HepG2 (cell line): ENCODE measurements around the gene TMEM253. TPM values are rescaled to one million over a fixed set of nuclear protein-coding genes. Genes with fewer than 3 reads are reported as not detected.

Source experiments
- ARID3A ChIP-seq: IDR thresholded peaks from 2 replicates; pipeline ENCODE4 v1.6.1; 2012; ENCODE audit warnings: low read depth, low read length, improper control_type of control experiment
- ATF7 ChIP-seq, 2 experiments: fragments of 450-650 bp in 1 of 2; sonication (generic) in 1 of 2; formaldehyde crosslinking in 1 of 2; IDR thresholded peaks; 2 replicates each; pipeline versions ENCODE4 v1.4.0 to v1.6.1; 2016 to 2020; ENCODE audit warnings: antibody characterized with exemption in 1 of 2, mild to moderate bottlenecking in 1 of 2, missing genetic modification reagents in 1 of 2
- CBFB ChIP-seq: sonication (generic); formaldehyde crosslinking; IDR thresholded peaks from 2 replicates; pipeline ENCODE4 v1.4.0; 2020; ENCODE audit warnings: missing genetic modification reagents
- CBX5 ChIP-seq: sonication (generic); formaldehyde crosslinking; IDR thresholded peaks from 2 replicates; pipeline ENCODE4 v1.4.0; 2020; ENCODE audit warnings: missing genetic modification reagents, borderline replicate concordance
- GATA4 ChIP-seq: sonication (generic); IDR thresholded peaks from 2 replicates; pipeline ENCODE4 v1.6.1; 2016; ENCODE audit warnings: antibody characterized with exemption, low read depth, borderline replicate concordance
- KLF11 ChIP-seq: IDR thresholded peaks from 2 replicates; pipeline ENCODE4 v1.6.1; 2016; ENCODE audit warnings: missing compliant biosample characterization
- MEIS1 ChIP-seq: sonication (generic); formaldehyde crosslinking; IDR thresholded peaks from 2 replicates; pipeline ENCODE4 v1.9.0; 2021; ENCODE audit warnings: mild to moderate bottlenecking, missing genetic modification reagents, moderate library complexity, borderline replicate concordance
- POGK ChIP-seq: sonication (generic); formaldehyde crosslinking; conservative IDR thresholded peaks from 2 replicates; pipeline ENCODE4 v1.8.0; 2022; ENCODE audit warnings: mild to moderate bottlenecking, moderate library complexity, missing genetic modification reagents
- POGZ ChIP-seq: sonication (generic); formaldehyde crosslinking; IDR thresholded peaks from 2 replicates; pipeline ENCODE4 v1.4.0; 2020; ENCODE audit warnings: mild to moderate bottlenecking, missing genetic modification reagents
- SMAD9 ChIP-seq: sonication (generic); formaldehyde crosslinking; IDR thresholded peaks from 2 replicates; pipeline ENCODE4 v1.5.1; 2020; ENCODE audit warnings: mild to moderate bottlenecking, missing genetic modification reagents
- SNAI1 ChIP-seq: sonication (generic); formaldehyde crosslinking; IDR thresholded peaks from 2 replicates; pipeline ENCODE4 v1.5.0; 2020; ENCODE audit warnings: mild to moderate bottlenecking, missing genetic modification reagents, borderline replicate concordance
- SPEN ChIP-seq: sonication (generic); formaldehyde crosslinking; IDR thresholded peaks from 2 replicates; pipeline ENCODE4 v1.5.1; 2020; ENCODE audit warnings: low read depth, mild to moderate bottlenecking, missing genetic modification reagents
- TAF15 ChIP-seq: fragments of 200-400 bp; formaldehyde crosslinking; IDR thresholded peaks from one replicate; pipeline ENCODE4 v1.6.1; 2018; ENCODE audit warnings: mild to moderate bottlenecking, low read depth, low read length; ENCODE audit not compliant: poor library complexity, severe bottlenecking
- TCF12 ChIP-seq, 2 experiments: fragments of 450-650 bp in 1 of 2; sonication (generic) in 1 of 2; formaldehyde crosslinking in 1 of 2; IDR thresholded peaks; 2 replicates each; pipeline versions ENCODE4 v1.6.1 to v1.8.0; 2017 to 2022; ENCODE audit warnings: antibody characterized with exemption in 1 of 2, mild to moderate bottlenecking in 1 of 2, missing genetic modification reagents in 1 of 2, moderate library complexity in 1 of 2
- TP53 ChIP-seq: sonication (generic); formaldehyde crosslinking; conservative IDR thresholded peaks from 2 replicates; pipeline ENCODE4 v1.4.0; 2020; ENCODE audit warnings: missing genetic modification reagents
- XRCC5 ChIP-seq: fragments of 200-400 bp; formaldehyde crosslinking; optimal IDR thresholded peaks from 2 replicates; pipeline ENCODE3; 2017; ENCODE audit warnings: mild to moderate bottlenecking, low read length
- ZBTB25 ChIP-seq: IDR thresholded peaks from 2 replicates; pipeline ENCODE4 v1.6.1; 2018; ENCODE audit warnings: missing genetic modification reagents
- ZNF362 ChIP-seq: sonication (generic); formaldehyde crosslinking; IDR thresholded peaks from 2 replicates; pipeline ENCODE4 v1.4.0; 2020; ENCODE audit warnings: missing genetic modification reagents, mild to moderate bottlenecking, borderline replicate concordance
- ZNF784 ChIP-seq: sonication (generic); formaldehyde crosslinking; IDR thresholded peaks from 2 replicates; pipeline ENCODE4 v1.5.1; 2020; ENCODE audit warnings: missing genetic modification reagents, mild to moderate bottlenecking, borderline replicate concordance
- polyA plus RNA-seq, 8 experiments: library from polyadenylated mRNA; depleted of rRNA in 3 of 8; stranded (reverse) in 7 of 8; unstranded in 1 of 8; fragments of >200 nt; fragmentation: Illumina TruSeq in 4 of 8; extraction: Trizol in 4 of 8; gene quantifications; 2 replicates each; pipeline versions ENCODE4 v1.2.1 to v1.2.3, GENCODE V29; 2011 to 2016; ENCODE audit warnings: low read depth in 4 of 8, missing spikeins in 1 of 8, mixed read lengths in 1 of 8; ENCODE audit not compliant: insufficient read depth in 1 of 8
- total RNA-seq, 5 experiments: library from RNA; depleted of rRNA; stranded (reverse); fragments of >200 nt; fragmentation: Illumina TruSeq; extraction: Trizol; gene quantifications; 2 replicates each; pipeline ENCODE4 v1.2.3, GENCODE V29; 2016; ENCODE audit warnings: low read depth in 1 of 5

Gene TMEM253
- total and polyA plus RNA-seq, 2 of the 13 experiments (the other 11 are each of a cell fraction or from before 2014, with no cell fraction given), result 0.29 to 0.45 TPM

GRCh38 chr14:21054123-21054767, 46.6 kb upstream of the TMEM253 start (continued):
- no peak for TF ChIP-seq SMAD9 (CRISPR knock-in tag)
- no peak for TF ChIP-seq TAF15
- no peak for TF ChIP-seq SNAI1 (CRISPR knock-in tag)
- no peak for TF ChIP-seq ATF7 (IDR thresholded peaks at IDR 0.05)
- no peak; the same call in 1 of the 2 replicates for TF ChIP-seq ATF7 (CRISPR knock-in tag; IDR thresholded peaks at IDR 0.05)
- no peak for TF ChIP-seq TP53 (CRISPR knock-in tag)
- TF ChIP-seq ARID3A, result peak; percentile 88
- no peak; the same call in 1 of the 2 replicates for TF ChIP-seq KLF11
- TF ChIP-seq POGK, result no peak; the same call in 1 of the 2 replicates
- peak; percentile 70; the same call in 1 of the 2 replicates for TF ChIP-seq ZNF362 (CRISPR knock-in tag)
- TF ChIP-seq POGZ, result peak; percentile 56
- TF ChIP-seq TCF12 (IDR thresholded peaks at IDR 0.05), result no peak
- peak; percentile 97 for TF ChIP-seq TCF12 (CRISPR knock-in tag; IDR thresholded peaks at IDR 0.05)
- peak; percentile 61 for TF ChIP-seq CBFB (CRISPR knock-in tag)
- peak; percentile 25; the same call in 1 of the 2 replicates for TF ChIP-seq CBX5 (CRISPR knock-in tag)
- TF ChIP-seq XRCC5, result peak; percentile 79
- TF ChIP-seq MEIS1 (CRISPR knock-in tag), result peak; percentile 93
- peak; percentile 88 for TF ChIP-seq ZBTB25
- peak; percentile 94; the same call in 1 of the 2 replicates for TF ChIP-seq GATA4
- peak; percentile 81; the same call in 1 of the 2 replicates for TF ChIP-seq SPEN (CRISPR knock-in tag)
- TF ChIP-seq ZNF784 (CRISPR knock-in tag), result peak; percentile 71; the same call in 1 of the 2 replicates
